K562 treated with DMSO at 1 percent for 4 hours (cell line): ENCODE results near the gene TUBE1. TPM values are rescaled to one million over a fixed set of nuclear protein-coding genes. Genes with fewer than 3 reads are reported as not detected.

ENCODE experiments used
- total RNA-seq: library from RNA; unstranded; fragments of 300-600 nt; gene quantifications from 2 replicates; pipeline ENCODE4 v1.2.3, GENCODE V29; 2022; ENCODE audit not compliant: insufficient read depth

The TUBE1 gene
- 10.6 and 13.7 TPM in 2 replicates for total RNA-seq

DNA sequence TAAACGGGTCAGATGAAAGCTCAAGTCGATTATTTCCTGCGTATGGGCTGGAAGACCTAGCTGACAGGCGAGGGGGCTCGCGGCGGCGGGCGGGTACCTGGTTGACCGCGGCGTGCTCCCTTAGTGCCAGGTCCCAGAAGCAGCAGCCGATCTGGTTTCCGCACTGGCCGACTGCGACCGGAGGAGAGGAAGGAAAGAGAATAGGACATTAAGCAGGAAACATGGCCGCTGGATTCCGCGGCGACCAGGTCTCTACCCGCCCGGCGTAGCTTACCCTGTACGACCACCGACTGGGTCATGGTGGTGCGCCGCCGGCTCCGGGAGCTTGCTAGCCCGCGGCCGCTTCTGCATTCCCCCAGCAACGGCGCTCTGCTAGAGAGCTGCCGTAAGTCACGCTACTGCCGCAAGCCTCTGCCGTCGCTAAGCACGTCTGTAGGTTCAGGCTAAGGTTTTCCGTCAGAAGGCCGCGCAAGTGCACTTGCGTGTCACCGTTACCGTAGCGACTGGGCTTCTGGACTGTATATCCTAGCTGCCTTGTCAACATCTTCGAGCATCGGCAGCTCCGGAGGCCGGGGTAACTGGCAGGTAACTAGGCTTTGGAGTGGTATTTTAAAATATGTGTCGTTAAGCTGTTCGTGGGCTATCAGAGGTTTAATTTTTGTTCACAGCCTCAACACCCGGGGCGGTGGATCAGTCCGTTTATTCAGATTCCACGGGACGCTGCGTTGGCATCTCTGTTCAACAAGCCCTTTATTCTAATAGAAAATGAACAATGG is at the start of gene TUBE1, which contains the start of gene FAM229B:
Gene TUBE1 (minus strand): TSS at position 347 of the 776 bp plus-strand sequence. CDS start 48 bp downstream, at position 299.
Gene FAM229B (plus strand): TSS at position 456 of the 776 bp plus-strand sequence. CDS start 11,693 bp downstream, outside the sequence.

GRCh38 chr6:112054001-112054400 is 33.3 kb downstream of the TUBE1 start, which contains the start of gene CCN6:
Gene CCN6 (plus strand): TSS chr6:112054104. CDS start chr6:112054358, 254 bp downstream.

Other genes starting within 250 kb of the TUBE1 start
- gene FYN, start 214.0 kb downstream of the TUBE1 start, total RNA-seq: 12.6 and 14.7 TPM in 2 replicates
- 0.49 TPM in 1 of 2 replicates, not detected in the other for gene CCN6, start 33.4 kb downstream of the TUBE1 start, total RNA-seq
- gene FAM229B, start 109 bp upstream of the TUBE1 start, total RNA-seq: 0.62 TPM in 1 of 2 replicates, not detected in the other
- gene LAMA4, start 167.1 kb upstream of the TUBE1 start, total RNA-seq: not detected in 2 replicates